SH-SY5Y (cell line): ENCODE data around the gene C22orf23.

Experiments used
- GATA2 ChIP-seq: IDR thresholded peaks from 2 replicates; pipeline ENCODE4 v1.6.1; 2011; ENCODE audit warnings: mild to moderate bottlenecking, low read depth, low read length
- GATA3 ChIP-seq: IDR thresholded peaks from 2 replicates; pipeline ENCODE4 v1.6.1; 2011; ENCODE audit warnings: low read depth, mild to moderate bottlenecking, low read length, moderate library complexity

DNA sequence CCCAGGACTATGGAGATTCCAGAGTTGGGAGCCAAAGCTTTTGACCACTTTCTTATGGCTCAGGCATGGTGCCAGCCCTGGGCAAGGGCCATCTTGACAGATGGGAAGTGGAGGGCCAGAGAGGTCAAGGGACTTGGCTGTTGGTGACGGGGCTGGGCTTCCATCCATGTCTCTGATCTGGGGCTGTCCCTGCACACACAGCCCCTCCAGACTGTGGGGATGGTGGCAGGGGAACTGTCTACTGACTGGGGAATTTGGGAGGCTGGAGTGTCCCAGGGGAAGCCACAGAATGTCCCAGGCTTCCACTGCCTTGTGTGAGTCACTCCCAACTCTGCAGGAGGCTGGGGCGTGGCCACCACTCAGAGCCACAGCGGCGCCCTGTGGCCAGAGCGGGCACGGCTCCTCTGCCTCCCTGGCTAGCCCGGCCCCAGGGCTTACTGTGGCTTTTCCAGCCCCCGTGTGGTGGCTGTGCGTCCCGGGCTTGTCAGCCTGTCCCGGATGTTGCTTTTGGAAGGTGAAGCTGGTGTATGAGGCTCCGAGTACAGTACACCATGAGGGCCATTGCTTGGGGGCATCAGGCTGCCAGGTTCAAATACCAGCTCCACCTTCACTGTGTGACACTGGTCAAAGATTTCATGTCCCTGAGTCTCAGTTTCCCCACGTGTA, 19.6 kb downstream of the C22orf23 start:
- TF ChIP-seq GATA2 (no peak), GATA3 (no peak)
